Suprapubic skin (tissue), 4 donors: Measurements from ENCODE around the gene KEL. TPM values are rescaled to one million over a fixed set of nuclear protein-coding genes. Genes with fewer than 3 reads are reported as not detected.

Experiments
- DNase-seq, 2 donors: peaks; one replicate each; pipeline ENCODE4 v3.0.0-alpha.2; 2019; ENCODE audit warnings: low spot score in 2 of 2
- H3K27ac ChIP-seq: fragments of 200-600 bp; sonication (generic); one replicate; pipeline ENCODE4 v1.5.1; 2019
- H3K27me3 ChIP-seq: fragments of 200-600 bp; sonication (generic); one replicate; pipeline ENCODE4 v1.5.1; 2019
- H3K36me3 ChIP-seq: fragments of 200-600 bp; sonication (generic); one replicate; pipeline ENCODE4 v1.5.1; 2019
- H3K4me1 ChIP-seq: fragments of 200-600 bp; sonication (generic); one replicate; pipeline ENCODE4 v1.5.1; 2019
- H3K4me3 ChIP-seq: fragments of 200-600 bp; sonication (generic); one replicate; pipeline ENCODE4 v1.5.1; 2019; ENCODE audit warnings: mild to moderate bottlenecking
- H3K9me3 ChIP-seq: fragments of 200-600 bp; sonication (generic); one replicate; pipeline ENCODE4 v1.5.1; 2019
- EP300 ChIP-seq: sonication (generic); formaldehyde crosslinking; IDR thresholded peaks from one replicate; pipeline ENCODE4 v1.6.1; 2017; ENCODE audit warnings: antibody characterized with exemption
- POLR2A ChIP-seq, 2 donors: fragments of 450-650 bp; IDR thresholded peaks; one replicate each; pipeline ENCODE4 v1.6.1; 2017; ENCODE audit warnings: antibody characterized with exemption in 2 of 2, mild to moderate bottlenecking in 2 of 2, moderate library complexity in 2 of 2
- POLR2AphosphoS5 ChIP-seq, 3 donors: sonication (generic); formaldehyde crosslinking; IDR thresholded peaks; one replicate each; pipeline ENCODE4 v1.6.1; 2017; ENCODE audit warnings: antibody characterized with exemption in 3 of 3
- WGBS: methylation state at CpG from one replicate; pipeline ENCODE4 v1.1.5; 2018; 5-methylcytosine and 5-hydroxymethylcytosine counted together
- total RNA-seq, 4 donors: library from RNA; depleted of rRNA; stranded (reverse); fragments of >200 nt; gene quantifications; one replicate each; pipeline ENCODE4 v1.1.0, GENCODE V29; 2016
- TF ChIP-seq, protein P1 (sequence below), 2 donors: fragments of 200-600 bp in 1 of 2; fragments of 450-650 bp in 1 of 2; sonication (generic) in 1 of 2; IDR thresholded peaks; one replicate each; pipeline ENCODE4 v1.5.1; 2016 to 2019; ENCODE audit warnings: antibody characterized with exemption in 2 of 2, mild to moderate bottlenecking in 1 of 2, moderate library complexity in 1 of 2

KEL gene
- total RNA-seq, 4 donors from 2014 or later: 0.32 TPM; not detected in 3

DNA sequence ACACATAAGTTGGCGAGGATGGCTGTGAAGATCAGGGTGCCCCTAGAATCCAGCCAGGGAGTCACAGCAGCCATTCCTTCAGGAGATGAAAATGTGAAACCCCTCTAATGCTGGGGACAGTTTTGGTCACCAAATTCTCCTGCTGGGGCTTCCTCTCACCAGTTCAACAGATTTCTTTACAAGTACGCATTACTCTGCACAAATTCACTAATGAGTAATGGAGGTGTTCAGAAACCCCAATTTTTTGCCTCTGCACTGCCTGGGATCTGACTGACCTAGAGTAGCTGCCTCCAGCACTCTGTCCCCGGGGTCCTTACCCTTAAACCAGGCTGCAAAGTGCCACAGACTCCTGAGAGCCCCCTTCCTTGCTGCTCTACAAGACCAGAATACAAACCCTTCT is 44.7 kb downstream of the KEL start:
- Histone ChIP-seq H3K36me3 (no peaks in the 10 kb centered on the region), H3K4me1 (no peaks in the 10 kb centered on the region), H3K9me3 (no peaks in the 10 kb centered on the region), H3K27me3 (peaks cover 5% of the 10 kb centered on the region), H3K27ac (no peak overlapping the region), H3K4me3 (no peak overlapping the region)
- TF ChIP-seq POLR2A (IDR thresholded peaks at IDR 0.05) (no peak), POLR2AphosphoS5 (IDR thresholded peaks at IDR 0.05) (no peak), EP300 (no peak)
- TF ChIP-seq, protein P1, sequence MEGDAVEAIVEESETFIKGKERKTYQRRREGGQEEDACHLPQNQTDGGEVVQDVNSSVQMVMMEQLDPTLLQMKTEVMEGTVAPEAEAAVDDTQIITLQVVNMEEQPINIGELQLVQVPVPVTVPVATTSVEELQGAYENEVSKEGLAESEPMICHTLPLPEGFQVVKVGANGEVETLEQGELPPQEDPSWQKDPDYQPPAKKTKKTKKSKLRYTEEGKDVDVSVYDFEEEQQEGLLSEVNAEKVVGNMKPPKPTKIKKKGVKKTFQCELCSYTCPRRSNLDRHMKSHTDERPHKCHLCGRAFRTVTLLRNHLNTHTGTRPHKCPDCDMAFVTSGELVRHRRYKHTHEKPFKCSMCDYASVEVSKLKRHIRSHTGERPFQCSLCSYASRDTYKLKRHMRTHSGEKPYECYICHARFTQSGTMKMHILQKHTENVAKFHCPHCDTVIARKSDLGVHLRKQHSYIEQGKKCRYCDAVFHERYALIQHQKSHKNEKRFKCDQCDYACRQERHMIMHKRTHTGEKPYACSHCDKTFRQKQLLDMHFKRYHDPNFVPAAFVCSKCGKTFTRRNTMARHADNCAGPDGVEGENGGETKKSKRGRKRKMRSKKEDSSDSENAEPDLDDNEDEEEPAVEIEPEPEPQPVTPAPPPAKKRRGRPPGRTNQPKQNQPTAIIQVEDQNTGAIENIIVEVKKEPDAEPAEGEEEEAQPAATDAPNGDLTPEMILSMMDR (IDR thresholded peaks at IDR 0.05): no peak
- peak in 1 of 2 donors; percentile 9 for DNase-seq
- WGBS: 76% methylated on average over 3 of the region's 3 CpGs

DNA sequence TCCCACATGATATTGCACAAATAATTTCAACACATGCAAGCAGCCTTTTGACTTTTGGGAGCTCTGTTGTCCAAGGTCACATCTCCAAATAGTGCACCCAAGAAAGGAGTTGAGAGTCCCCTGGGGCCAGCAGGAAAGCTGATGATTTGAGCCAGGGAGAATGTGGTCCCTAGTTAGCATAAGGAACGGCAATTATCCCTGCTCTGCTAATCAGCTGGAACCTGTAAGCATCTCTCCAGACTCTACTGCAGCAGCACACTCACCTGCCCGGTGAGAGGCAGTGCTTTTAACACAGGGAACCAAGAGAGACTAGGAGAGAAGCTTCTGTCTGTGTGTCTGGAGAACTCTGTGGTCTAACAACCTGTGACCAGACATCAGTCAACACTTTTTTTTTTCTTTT is 45.7 kb downstream of the KEL start:
- TF ChIP-seq, protein P1 (IDR thresholded peaks at IDR 0.05): no peak
- TF ChIP-seq EP300: no peak
- TF ChIP-seq POLR2A (IDR thresholded peaks at IDR 0.05): no peak
- no peak for TF ChIP-seq POLR2AphosphoS5 (IDR thresholded peaks at IDR 0.05)
- peaks cover 5% of the 10 kb centered on the region for H3K27me3 ChIP-seq
- no peaks in the 10 kb centered on the region for H3K4me1 ChIP-seq
- WGBS: 67% methylated on average over 2 of the region's 2 CpGs
- H3K9me3 ChIP-seq: no peaks in the 10 kb centered on the region
- no peak overlapping the region for H3K27ac ChIP-seq
- no peak overlapping the region for H3K4me3 ChIP-seq
- no peaks in the 10 kb centered on the region for H3K36me3 ChIP-seq
- DNase-seq: peak in 1 of 2 donors; percentile 6

DNA sequence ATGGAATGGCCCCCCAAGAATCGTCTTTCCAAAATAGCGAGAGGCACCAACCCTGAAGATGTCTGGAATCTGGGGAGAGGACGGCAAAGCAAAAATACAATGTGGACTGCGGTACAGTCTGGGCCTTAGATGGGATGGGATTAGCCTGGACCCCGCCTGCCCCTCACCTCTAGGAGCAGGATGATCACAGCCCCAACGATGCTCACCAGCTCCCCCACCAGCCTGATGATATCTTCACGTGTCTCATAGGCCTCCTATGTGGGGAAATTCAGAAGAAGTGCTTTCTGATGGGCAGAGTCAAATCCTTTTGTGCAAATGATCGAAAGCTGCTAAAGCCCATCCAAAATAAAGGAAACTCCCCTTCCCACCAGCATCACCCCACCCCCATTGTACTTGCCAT is 46.8 kb downstream of the KEL start:
- Histone ChIP-seq H3K27ac (no peak overlapping the region), H3K27me3 (peaks cover 5% of the 10 kb centered on the region), H3K9me3 (no peaks in the 10 kb centered on the region), H3K4me3 (no peak overlapping the region), H3K4me1 (no peaks in the 10 kb centered on the region), H3K36me3 (no peaks in the 10 kb centered on the region)
- TF ChIP-seq POLR2A (IDR thresholded peaks at IDR 0.05) (no peak), EP300 (no peak), POLR2AphosphoS5 (IDR thresholded peaks at IDR 0.05) (no peak)
- TF ChIP-seq, protein P1 (IDR thresholded peaks at IDR 0.05): no peak
- 81% methylated on average over 8 of the region's 8 CpGs for WGBS
- peak in 1 of 2 donors; percentile 23 for DNase-seq

DNA sequence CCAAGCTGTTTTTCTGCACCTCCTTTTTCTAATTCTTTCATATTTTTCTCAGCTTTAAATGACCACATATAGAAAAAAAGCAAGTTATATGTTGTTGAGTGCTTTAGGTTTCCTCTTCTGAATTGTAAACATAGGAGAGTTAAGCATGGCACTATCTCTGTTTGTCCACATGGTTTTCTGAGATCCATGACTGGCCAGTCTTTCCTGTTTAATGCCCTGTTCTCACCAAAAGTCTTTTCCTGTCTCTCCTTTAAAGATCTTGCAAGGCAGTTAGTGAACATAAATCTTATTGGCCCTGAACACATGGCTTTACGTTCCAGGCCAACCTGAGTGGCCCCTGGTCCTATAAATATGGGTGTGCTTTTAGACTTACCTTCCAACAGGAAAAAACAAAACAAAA is 48.0 kb downstream of the KEL start:
- H3K27me3 ChIP-seq: peaks cover 5% of the 10 kb centered on the region
- 34% methylated on average over 1 of the region's 1 CpG for whole genome bisulfite sequencing
- H3K9me3 ChIP-seq: no peaks in the 10 kb centered on the region
- H3K36me3 ChIP-seq: no peaks in the 10 kb centered on the region
- peaks cover 5% of the 10 kb centered on the region for H3K4me1 ChIP-seq
- no peak overlapping the region for H3K4me3 ChIP-seq
- TF ChIP-seq, protein P1 (IDR thresholded peaks at IDR 0.05): no peak
- TF ChIP-seq POLR2AphosphoS5 (IDR thresholded peaks at IDR 0.05): no peak
- no peak for TF ChIP-seq POLR2A (IDR thresholded peaks at IDR 0.05)
- peak in 1 of 2 donors; percentile 4 for DNase-seq
- H3K27ac ChIP-seq: no peak overlapping the region

DNA sequence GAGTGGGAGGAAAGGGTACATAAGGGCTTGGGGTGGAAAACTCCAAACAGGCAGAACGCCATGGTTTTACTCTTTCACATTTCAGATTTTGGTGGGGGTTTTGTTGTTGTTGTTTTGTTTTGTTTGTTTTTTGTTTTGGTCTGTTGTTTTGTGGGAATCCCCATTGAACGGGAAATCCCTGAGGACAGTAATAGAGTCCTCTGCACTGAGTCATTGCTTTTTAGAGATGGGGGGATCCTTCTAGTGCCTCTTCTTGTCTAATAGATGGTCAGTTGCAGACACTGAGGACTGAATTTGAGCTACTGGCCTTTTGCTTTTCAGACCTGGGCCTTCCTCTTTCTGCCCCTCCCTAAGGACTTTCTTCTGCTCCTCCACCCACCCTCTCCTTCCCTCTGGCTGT is 48.6 kb downstream of the KEL start:
- peak in 1 of 2 donors; percentile 11 for DNase-seq
- TF ChIP-seq, protein P1 (IDR thresholded peaks at IDR 0.05): no peak
- TF ChIP-seq POLR2A (IDR thresholded peaks at IDR 0.05) (no peak), EP300 (no peak), POLR2AphosphoS5 (IDR thresholded peaks at IDR 0.05) (no peak)
- Histone ChIP-seq H3K27ac (no peak overlapping the region), H3K4me3 (no peak overlapping the region), H3K36me3 (no peaks in the 10 kb centered on the region), H3K4me1 (peaks cover 7% of the 10 kb centered on the region), H3K27me3 (no peaks in the 10 kb centered on the region), H3K9me3 (no peaks in the 10 kb centered on the region)
- WGBS: 66% methylated on average over 2 of the region's 2 CpGs
